ENCODE data around the gene EXD1.
"Not testable (repeated sequence)": the region's sequence is repeated elsewhere in the genome, so short reads cannot be mapped to it uniquely, and the experiment has no call there.

Gene EXD1

GRCh38 chr15:41254560-41254959 is 24.0 kb upstream of the EXD1 start:
- Histone ChIP-seq H3K9me3 (ENCODE audit: low read length) (no peaks in the 10 kb centered on the region), H3F3A (ENCODE audit: insufficient read depth, low read length) (no peaks in the 10 kb centered on the region), H3K9ac (ENCODE audit: low read length) (peak overlapping the region; percentile 47), H3K4me3 (ENCODE audit: low read depth, low read length, poor library complexity, severe bottlenecking) (no peak overlapping the region), H3K36me3 (ENCODE audit: insufficient read depth, low read length) (peaks cover 15% of the 10 kb centered on the region; the same call in 1 of the 2 replicates), H3K79me2 (ENCODE audit: insufficient read depth, low read length) (no peaks in the 10 kb centered on the region), H3K4me1 (ENCODE audit: insufficient read depth, low read length, severe bottlenecking) (peaks cover 31% of the 10 kb centered on the region), H3K9me2 (ENCODE audit: low read depth, low read length) (no peaks in the 10 kb centered on the region), H3K4me2 (ENCODE audit: low read length) (peak overlapping the region; percentile 63), H3K27me3 (ENCODE audit: insufficient read depth, low read length) (no peaks in the 10 kb centered on the region), H2AFZ (ENCODE audit: low read length) (no peak overlapping the region), H4K20me1 (ENCODE audit: insufficient read depth, low read length) (no peaks in the 10 kb centered on the region), H3K27ac (ENCODE audit: low read depth, low read length, poor library complexity, severe bottlenecking) (peak overlapping the region; percentile 58)
- TF ChIP-seq, protein P1, sequence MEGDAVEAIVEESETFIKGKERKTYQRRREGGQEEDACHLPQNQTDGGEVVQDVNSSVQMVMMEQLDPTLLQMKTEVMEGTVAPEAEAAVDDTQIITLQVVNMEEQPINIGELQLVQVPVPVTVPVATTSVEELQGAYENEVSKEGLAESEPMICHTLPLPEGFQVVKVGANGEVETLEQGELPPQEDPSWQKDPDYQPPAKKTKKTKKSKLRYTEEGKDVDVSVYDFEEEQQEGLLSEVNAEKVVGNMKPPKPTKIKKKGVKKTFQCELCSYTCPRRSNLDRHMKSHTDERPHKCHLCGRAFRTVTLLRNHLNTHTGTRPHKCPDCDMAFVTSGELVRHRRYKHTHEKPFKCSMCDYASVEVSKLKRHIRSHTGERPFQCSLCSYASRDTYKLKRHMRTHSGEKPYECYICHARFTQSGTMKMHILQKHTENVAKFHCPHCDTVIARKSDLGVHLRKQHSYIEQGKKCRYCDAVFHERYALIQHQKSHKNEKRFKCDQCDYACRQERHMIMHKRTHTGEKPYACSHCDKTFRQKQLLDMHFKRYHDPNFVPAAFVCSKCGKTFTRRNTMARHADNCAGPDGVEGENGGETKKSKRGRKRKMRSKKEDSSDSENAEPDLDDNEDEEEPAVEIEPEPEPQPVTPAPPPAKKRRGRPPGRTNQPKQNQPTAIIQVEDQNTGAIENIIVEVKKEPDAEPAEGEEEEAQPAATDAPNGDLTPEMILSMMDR (IDR thresholded peaks at IDR 0.05; ENCODE audit: low read length): no peak
- TF ChIP-seq EZH2 (IDR thresholded peaks at IDR 0.05; ENCODE audit: borderline replicate concordance, low read length): no peak

- no peaks in the 10 kb centered on the region for H3K9me2 ChIP-seq (ENCODE audit: low read depth, low read length)
- H4K20me1 ChIP-seq (ENCODE audit: insufficient read depth, low read length): no peaks in the 10 kb centered on the region
- H3F3A ChIP-seq (ENCODE audit: insufficient read depth, low read length): no peaks in the 10 kb centered on the region
- peaks cover 13% of the 10 kb centered on the region for H3K36me3 ChIP-seq (ENCODE audit: insufficient read depth, low read length)
- H3K27ac ChIP-seq (ENCODE audit: low read depth, low read length, poor library complexity, severe bottlenecking): no peak overlapping the region
- peaks cover 18% of the 10 kb centered on the region for H3K4me1 ChIP-seq (ENCODE audit: insufficient read depth, low read length, severe bottlenecking)
- no peaks in the 10 kb centered on the region for H3K79me2 ChIP-seq (ENCODE audit: insufficient read depth, low read length)
- no peak overlapping the region for H3K4me3 ChIP-seq (ENCODE audit: low read depth, low read length, poor library complexity, severe bottlenecking)
- H3K4me2 ChIP-seq (ENCODE audit: low read length): no peak overlapping the region
- no peaks in the 10 kb centered on the region for H3K9me3 ChIP-seq (ENCODE audit: low read length)
- no peak overlapping the region for H3K9ac ChIP-seq (ENCODE audit: low read length)
- H2AFZ ChIP-seq (ENCODE audit: low read length): no peak overlapping the region
- TF ChIP-seq EZH2 (IDR thresholded peaks at IDR 0.05; ENCODE audit: borderline replicate concordance, low read length): no peak
- TF ChIP-seq, protein P1 (IDR thresholded peaks at IDR 0.05; ENCODE audit: low read length): no peak
- no peaks in the 10 kb centered on the region for H3K27me3 ChIP-seq (ENCODE audit: insufficient read depth, low read length)
These were observed 20.9 kb upstream of the EXD1 start for GRCh38 chr15:41251411-41251810.

- H3K27ac ChIP-seq (ENCODE audit: low read depth, low read length, poor library complexity, severe bottlenecking); H3K4me3 ChIP-seq (ENCODE audit: low read depth, low read length, poor library complexity, severe bottlenecking); H3K9me2 ChIP-seq (ENCODE audit: low read depth, low read length); H3K9ac ChIP-seq (ENCODE audit: low read length); H3K9me3 ChIP-seq (ENCODE audit: low read length); H3K27me3 ChIP-seq (ENCODE audit: insufficient read depth, low read length); H4K20me1 ChIP-seq (ENCODE audit: insufficient read depth, low read length); H2AFZ ChIP-seq (ENCODE audit: low read length); H3F3A ChIP-seq (ENCODE audit: insufficient read depth, low read length); H3K4me2 ChIP-seq (ENCODE audit: low read length); H3K79me2 ChIP-seq (ENCODE audit: insufficient read depth, low read length): not testable (repeated sequence)
- Histone ChIP-seq H3K36me3 (ENCODE audit: insufficient read depth, low read length) (peaks cover 18% of the 10 kb centered on the region), H3K4me1 (ENCODE audit: insufficient read depth, low read length, severe bottlenecking) (peaks cover 18% of the 10 kb centered on the region)
These were observed 20.2 kb upstream of the EXD1 start for GRCh38 chr15:41250745-41251144.

GRCh38 chr15:41241221-41241964 is 10.8 kb upstream of the EXD1 start:
- H4K20me1 ChIP-seq (ENCODE audit: insufficient read depth, low read length): no peaks in the 10 kb centered on the region
- H3K9me3 ChIP-seq (ENCODE audit: low read length): no peaks in the 10 kb centered on the region
- no peaks in the 10 kb centered on the region for H3K4me1 ChIP-seq (ENCODE audit: insufficient read depth, low read length, severe bottlenecking)
- H3K27me3 ChIP-seq (ENCODE audit: insufficient read depth, low read length): no peaks in the 10 kb centered on the region
- no peaks in the 10 kb centered on the region for H3F3A ChIP-seq (ENCODE audit: insufficient read depth, low read length)
- H3K4me3 ChIP-seq (ENCODE audit: low read depth, low read length, poor library complexity, severe bottlenecking): no peak overlapping the region
- no peak overlapping the region for H3K9ac ChIP-seq (ENCODE audit: low read length)
- peaks cover 42% of the 10 kb centered on the region for H3K36me3 ChIP-seq (ENCODE audit: insufficient read depth, low read length)
- no peak for TF ChIP-seq EZH2 (IDR thresholded peaks at IDR 0.05; ENCODE audit: borderline replicate concordance, low read length)
- TF ChIP-seq, protein P1 (IDR thresholded peaks at IDR 0.05; ENCODE audit: low read length): no peak
- H2AFZ ChIP-seq (ENCODE audit: low read length): no peak overlapping the region
- no peaks in the 10 kb centered on the region for H3K9me2 ChIP-seq (ENCODE audit: low read depth, low read length)
- H3K27ac ChIP-seq (ENCODE audit: low read depth, low read length, poor library complexity, severe bottlenecking): no peak overlapping the region
- H3K79me2 ChIP-seq (ENCODE audit: insufficient read depth, low read length): peaks cover 4% of the 10 kb centered on the region; the same call in 1 of the 2 replicates
- H3K4me2 ChIP-seq (ENCODE audit: low read length): no peak overlapping the region

All from OCI-LY1 (cell line).